NB4 (cell line): ENCODE measurements around the gene DRAXIN.

Experiments used
- CTCF ChIP-seq: IDR thresholded peaks from one replicate; pipeline ENCODE4 v1.5.1; 2012; ENCODE audit warnings: low read depth, low read length
- POLR2A ChIP-seq: IDR thresholded peaks from 2 replicates; pipeline ENCODE4 v1.6.1; 2011; ENCODE audit warnings: mild to moderate bottlenecking; ENCODE audit not compliant: insufficient read length; ENCODE audit errors: extremely low read depth

GRCh38 chr1:11766429-11766776 is 74.9 kb downstream of the DRAXIN start:
- TF ChIP-seq CTCF: no peak
- TF ChIP-seq POLR2A: no peak
